Cardiac septum (tissue), 1 donor: ENCODE results near the gene SAMD15. TPM values are rescaled to one million over a fixed set of nuclear protein-coding genes. Genes with fewer than 3 reads are reported as not detected.
"Not testable (repeated sequence)": the region's sequence is repeated elsewhere in the genome, so short reads cannot be mapped to it uniquely, and the experiment has no call there.

Experiments used
- DNase-seq: peaks from one replicate; pipeline ENCODE4 v3.0.0-alpha.2; 2020; ENCODE audit warnings: low spot score
- intact Hi-C: fragments of 100-400 bp; cut with DNase I; formaldehyde crosslinking; loops from one replicate; pipeline ENCODE4 v1.14.0; 2022
- total RNA-seq: library from RNA; stranded (reverse); fragmentation: NEBNext Ultra II Directional; extraction: Animal tissue kit (Norgen Biotek cat#: 25700); gene quantifications from one replicate; pipeline ENCODE4 v1.2.1, GENCODE V29; 2021
- donor health status: DM: no; HTN: no; CAD: no.

SAMD15 gene
- total RNA-seq, 1 donor from 2014 or later = 0.11 TPM

DNA sequence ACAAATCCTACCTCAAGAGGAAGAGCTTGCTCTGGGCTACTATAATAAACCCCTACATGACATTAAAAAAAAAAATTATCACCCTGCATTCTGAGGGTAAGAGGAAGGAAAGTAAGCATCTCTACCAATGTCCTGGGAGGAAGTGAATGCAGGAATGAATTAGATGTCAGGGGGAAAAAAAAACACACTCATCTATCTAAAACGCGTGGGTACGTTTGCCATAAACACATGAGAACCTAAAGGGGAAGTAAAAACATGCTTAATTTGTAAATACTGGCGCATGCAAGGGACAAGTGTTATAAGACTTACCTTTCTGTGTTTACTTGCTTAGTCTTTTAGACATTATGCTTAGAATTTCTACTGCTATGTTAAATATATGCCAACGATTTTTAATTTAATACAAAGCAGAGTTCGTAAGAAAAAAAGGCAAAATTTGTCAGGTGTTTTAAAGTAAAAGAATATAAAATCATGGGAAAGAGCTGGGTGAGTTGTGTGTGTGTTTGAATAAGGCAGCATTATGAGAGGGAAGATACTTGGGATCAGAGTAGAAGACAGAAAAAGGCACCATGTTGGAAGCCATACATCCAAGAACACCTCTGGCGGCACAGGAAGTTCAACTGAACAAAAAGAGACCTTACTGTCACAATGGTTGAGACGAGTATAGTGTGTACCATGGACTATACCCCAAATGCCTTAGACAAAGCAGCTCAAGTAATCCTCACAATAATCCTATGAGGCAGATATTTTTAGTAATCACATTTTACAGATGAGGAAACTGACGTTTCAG, 1.8 kb upstream of the SAMD15 start:
- DNase-seq = no peak
- intact Hi-C loops = loop anchor here (5.0 kb wide), 1 partner anchor 53 kb away; the partner anchor contains the start of genes GSTZ1 and POMT2

DNA sequence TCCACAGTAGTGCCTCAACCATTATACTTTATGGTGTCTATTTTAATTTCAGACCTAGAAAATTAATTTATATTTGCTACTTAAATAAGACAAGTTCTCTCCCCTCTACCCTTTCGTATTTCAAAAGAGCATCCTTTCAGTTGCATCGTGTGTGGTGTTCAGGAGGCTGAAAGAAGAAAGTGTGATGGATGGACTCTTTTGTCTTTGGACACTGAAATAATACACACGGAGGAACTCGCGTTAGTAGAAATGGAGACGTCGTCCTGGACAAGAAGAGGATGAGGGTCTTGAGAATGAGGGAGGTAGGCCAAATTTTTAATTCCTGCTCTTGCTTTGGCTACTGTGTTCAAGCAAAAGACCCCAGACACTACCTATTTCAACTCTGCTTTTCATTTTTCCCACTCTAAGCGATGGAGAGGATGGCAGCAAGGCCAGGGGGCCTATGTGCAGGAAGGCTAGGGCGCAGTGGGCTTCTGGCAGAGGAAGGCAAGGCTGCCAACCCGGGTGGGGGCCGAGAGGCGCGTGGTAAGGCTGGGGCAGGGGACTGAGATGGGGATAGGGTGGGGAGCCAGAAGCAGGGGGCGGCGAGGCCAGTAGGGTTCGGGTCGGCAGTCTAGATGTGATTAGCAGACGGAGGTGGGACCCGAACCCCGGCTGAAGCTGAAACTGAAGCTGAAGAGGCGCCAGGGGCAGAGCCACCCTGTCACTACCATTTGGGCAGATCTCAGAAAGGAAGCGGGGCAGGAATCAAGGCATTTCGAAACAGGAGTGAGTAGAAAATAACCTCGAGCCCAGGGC, 1.0 kb upstream of the SAMD15 start:
- intact Hi-C loops = loop anchor here (5.0 kb wide), 1 partner anchor 54 kb away; the partner anchor contains the start of genes GSTZ1 and POMT2
- DNase-seq = no peak

DNA sequence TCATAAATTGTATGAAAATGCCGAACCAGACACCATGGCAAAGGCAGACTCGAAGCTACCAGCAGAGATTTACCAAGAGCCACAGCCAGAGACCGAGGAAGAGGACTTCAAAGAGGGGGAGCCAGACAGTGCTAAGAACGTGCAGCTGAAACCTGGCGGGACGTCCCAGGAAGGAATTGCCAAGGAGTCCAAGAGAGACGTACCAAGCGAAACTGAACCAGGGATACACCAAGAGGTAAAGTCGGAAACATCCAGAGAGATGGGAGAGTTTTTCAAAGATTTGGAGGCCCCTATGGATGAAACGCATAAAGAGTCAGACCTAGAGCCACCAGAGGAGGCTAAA, 294 bp downstream of the SAMD15 start:
- intact Hi-C loops = loop anchor here (5.0 kb wide), 1 partner anchor 55 kb away; the partner anchor contains the start of genes GSTZ1 and POMT2
- no peak for DNase-seq

DNA sequence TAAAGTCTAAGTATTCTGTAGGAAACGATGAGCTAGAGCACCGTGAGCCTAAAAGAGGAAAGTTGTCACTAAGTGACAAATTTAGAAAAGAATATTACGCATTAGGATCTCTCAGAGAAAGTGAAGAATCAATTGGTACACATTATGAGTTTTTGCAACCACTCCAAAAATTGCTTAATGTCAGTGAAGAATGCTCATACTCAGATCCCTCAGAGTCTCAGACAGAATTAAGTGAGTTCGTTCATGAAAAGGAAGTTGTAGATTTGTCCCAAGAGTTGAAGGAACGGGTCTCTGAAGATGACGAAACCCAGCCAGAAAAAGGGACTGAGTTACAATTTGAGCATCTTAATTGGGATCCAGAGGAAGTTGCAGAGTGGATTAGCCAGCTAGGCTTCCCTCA, 1.5 kb downstream of the SAMD15 start:
- DNase-seq = no peak
- intact Hi-C loops = loop anchor here (5.0 kb wide), 1 partner anchor 56 kb away; the partner anchor contains the start of genes GSTZ1 and POMT2

DNA sequence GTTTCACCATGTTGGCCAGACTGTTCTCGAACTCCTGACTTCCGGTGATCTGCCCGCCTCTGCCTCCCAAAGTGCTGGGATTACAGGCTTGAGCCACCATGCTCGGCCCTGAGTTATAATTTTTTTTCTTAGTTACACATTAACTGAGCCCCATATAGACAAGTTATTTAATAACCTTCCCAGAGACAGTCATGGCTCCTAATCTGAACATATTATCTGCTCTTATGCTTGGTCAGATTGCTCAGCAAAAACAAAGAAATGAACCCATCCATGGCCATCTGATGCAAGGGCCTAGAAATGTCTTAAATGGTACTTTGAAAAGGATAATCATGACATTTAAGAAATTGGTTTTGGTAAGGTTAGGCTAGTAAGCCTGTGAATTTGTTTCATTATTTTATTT, 13.0 kb downstream of the SAMD15 start:
- intact Hi-C loops = no loop called here
- no peak for DNase-seq

DNA sequence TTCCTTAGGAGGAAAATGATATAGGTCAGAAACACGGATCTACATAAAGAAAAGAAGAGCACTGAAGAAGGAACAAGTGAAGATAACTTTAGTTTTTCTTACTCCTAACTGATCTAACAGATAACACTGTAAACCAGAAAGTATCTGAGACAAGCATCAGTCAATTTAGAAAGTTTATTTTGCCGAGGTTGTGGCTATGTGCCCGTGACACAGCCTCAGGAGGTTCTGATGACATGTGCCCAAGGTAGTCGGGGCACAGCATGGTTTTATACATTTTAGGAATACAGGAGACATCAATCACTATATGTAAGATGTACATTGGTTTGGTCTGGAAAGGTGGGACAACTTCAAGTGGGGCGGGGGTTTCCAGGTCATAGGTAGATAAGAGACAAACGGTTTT, 23.0 kb downstream of the SAMD15 start:
- intact Hi-C loops = no loop called here
- no peak for DNase-seq

DNA sequence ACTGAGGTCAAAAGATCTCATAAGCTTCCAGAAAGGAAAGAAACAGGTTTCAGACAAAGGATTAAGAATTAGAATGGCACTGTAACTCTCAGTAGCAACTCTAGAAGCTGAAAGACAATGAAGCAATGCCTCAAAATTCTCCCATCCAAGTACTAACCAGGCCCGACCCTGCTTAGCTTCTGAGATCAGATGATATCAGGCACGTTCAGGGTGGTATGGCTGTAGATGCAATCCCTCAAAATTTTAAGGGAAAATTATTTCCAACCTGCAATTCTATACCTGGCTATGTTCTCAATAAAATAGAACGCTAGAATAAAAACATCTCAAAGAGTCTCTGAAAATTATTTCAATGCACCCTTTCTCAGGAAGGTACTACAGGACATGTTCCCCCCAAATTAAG, 26.6 kb downstream of the SAMD15 start:
- no peak for DNase-seq
- intact Hi-C loops = no loop called here

DNA sequence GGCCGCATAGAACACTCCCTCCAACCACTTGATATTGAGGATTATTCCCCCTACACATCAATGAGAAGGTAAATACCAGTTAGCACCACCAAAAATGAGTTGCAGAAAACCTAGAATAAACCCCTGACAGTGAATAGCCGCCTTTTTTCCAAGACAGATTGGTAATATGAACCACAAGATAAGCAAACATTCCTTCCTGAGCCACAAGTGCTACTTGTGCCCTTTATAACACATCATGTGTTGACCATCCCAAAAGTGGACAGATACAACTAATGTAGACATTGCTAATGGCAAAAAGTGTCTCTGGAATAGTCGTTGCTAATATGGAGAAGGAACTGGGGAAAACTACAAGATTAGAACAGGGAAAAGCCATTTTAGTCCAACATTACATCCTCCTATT, 28.9 kb downstream of the SAMD15 start:
- DNase-seq = no peak
- intact Hi-C loops = no loop called here

DNA sequence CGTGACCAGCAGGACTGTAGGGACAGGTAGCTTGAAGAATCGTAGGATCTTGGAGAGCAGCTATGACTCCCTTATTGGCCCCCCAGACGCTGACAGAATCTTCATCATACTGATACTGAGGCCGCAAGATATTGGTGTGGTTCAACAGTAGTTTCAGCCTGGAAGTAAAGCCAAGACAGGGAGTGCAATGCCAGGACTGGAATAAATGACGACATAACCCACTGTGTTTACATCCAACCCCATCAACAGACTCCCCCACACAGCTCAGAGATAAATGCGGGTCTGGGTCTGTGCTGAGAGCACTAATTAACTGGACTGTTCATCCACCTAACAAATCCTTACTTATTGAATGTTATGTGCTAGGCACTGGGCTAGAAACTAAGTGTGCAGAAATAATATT, 29.5 kb downstream of the SAMD15 start:
- DNase-seq = no peak
- intact Hi-C loops = no loop called here

DNA sequence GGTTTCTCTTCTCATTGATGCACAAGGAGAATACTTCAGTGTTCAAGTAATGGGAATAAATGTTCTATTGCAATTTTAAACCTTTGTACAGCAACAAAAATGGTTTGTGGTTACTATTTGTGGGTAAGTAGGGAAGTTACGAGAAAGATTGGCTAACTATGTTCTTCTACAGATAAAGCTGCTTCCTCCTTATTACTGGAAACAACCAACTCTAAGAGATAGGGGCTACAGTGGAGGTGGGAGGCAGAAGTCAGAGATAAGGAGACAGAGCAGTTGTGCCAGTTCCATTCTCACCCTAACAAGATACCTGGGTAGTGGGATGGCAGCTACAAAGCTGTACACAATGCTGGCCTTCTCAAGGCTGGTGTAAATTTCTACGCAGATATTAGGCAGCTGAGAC, 30.0 kb downstream of the SAMD15 start:
- intact Hi-C loops = no loop called here
- no peak for DNase-seq

DNA sequence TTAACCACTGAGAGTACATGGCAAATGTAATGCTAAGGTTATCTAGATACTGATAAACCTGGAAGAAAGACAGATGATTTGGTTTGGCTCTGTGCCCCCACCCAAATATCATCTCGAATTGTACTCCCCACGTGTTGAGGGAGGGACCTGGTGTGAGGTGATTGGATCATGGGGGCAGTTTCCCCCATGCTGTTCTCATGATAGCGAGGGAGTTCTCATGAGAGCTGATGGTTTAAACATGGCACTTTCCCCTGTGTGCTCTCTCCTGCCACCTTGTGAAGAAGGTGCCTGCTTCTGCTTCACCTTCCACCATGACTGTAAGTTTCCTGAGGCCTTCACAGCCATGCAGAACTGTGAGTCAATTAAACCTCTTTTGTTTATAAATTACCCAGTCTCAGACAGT, 32.0 kb downstream of the SAMD15 start:
- DNase-seq = no peak
- intact Hi-C loops = no loop called here

DNA sequence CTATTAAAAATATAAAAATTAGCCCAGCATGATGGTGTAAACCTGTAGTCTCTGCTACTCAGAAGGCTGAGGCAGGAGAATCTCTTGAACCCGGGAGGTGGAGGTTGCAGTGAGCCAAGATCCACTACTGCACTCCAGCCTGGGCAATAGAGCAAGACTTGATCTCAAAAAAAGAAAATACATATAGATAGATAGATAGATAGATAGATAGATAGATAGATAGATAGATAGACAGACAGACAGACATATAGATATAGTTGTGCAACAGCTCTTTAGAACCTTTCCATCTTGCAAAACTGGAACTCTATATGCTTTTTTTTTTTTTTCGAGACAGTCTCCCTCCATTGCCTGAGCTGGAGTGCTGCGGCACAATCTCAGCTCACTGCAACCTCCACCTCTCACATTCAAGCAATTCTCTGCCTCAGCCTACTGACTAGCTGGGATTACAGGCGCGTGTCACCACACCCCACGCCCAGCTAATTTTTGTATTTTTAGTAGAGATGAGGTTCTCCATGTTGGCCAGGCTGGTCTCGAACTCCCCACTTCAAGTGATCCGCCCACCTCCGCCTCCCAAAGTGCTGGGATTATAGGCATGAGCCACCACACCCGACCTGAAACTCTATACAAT, 38.3 kb downstream of the SAMD15 start:
- DNase-seq, intact Hi-C loops: not testable (repeated sequence)

DNA sequence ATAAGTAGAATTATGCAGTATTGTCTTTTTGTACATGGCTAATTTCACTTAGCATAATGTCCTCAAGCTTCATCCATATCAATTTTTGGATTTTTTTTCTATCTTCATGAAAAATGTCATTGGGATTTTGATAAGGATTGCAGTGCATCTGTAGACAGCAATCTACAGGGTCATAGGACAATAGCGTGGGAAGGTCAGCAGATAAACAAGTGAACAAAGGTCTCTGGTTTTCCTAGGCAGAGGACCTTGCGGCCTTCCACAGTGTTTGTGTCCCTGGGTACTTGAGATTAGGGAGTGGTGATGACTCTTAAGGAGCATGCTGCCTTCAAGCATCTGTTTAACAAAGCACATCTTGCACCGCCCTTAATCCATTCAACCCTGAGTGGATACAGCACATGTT, 38.9 kb downstream of the SAMD15 start:
- intact Hi-C loops, DNase-seq: not testable (repeated sequence)

DNA sequence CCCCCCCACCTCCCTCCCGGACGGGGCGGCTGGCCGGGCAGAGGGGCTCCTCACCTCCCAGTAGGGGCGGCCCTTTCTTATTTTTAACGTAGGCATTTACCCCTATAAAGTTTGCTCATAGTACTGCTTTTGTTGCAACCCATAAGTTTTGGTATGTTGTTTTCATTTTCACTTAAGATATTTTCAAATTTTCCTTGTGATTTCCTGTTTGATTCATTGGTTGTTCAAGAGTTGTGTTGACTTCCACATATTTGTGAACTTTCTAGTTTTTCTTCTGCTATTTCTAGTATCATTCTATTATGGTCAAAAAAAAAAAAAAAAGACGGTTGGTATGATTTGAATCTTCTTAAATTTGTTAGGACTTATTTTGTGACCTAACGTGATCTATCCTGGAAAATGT, 39.7 kb downstream of the SAMD15 start:
- intact Hi-C loops = no loop called here
- DNase-seq = no peak

DNA sequence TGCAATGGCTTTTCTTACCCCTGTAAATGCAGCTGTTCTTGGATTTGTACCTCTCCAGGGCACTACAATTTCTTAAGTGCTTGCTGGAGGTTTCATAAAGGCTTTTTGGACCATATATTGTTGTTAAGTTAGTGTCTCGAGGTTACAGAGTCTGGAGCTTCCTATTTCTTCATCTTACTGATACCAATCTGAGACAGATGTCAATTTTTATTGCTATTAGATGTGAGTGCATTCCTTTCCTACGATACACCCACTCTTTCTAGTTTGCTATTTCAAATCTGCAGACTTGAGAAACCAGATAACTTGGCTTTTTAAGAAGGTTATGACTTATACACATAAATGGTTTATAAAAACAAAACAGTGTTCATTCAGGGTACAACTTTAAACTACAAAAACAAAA, 44.0 kb downstream of the SAMD15 start:
- intact Hi-C loops = no loop called here
- DNase-seq = no peak

DNA sequence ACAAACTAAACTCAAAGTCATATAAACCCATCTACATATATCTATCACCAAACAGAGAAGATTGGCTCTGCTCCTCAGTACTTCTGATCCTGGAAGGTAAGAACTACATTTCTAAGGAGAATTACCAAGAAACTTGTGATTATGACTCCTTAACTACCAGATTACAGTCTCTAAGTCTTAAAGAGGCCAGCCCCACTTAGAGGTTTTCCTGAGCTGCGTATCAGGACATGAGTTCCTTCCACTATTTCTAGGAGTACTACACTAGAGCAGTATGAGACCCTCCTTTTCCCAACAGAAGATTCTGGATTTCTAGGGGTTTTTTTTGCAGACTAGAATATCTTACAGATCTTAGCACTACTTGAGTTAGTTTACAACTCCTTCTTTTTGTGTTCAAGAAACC, 46.2 kb downstream of the SAMD15 start, which contains the start of gene NOXRED1:
Gene NOXRED1, minus strand, starts transcription at position 101 of the 400 bp plus-strand sequence. CDS start 634 bp downstream, outside the sequence.
- intact Hi-C loops = no loop called here
- no peak for DNase-seq

DNA sequence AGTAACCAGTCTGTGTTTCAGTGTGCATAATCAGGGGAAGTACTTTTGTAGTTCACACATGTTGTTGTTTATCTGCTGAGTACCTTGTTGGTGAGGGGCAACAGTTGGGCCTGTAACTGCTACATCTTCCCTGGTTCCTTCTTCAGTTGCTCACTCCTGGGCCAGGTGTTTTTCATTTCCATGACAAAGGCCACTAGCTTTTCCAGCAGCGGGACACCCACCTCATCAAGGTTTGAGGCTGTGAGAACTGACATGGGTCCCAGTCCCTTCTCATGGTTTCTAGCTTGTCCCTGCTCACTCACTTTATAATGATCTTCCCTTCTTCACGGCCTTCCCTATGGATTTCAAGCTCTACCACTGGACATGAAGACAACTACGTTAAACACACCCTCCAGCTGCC, 47.7 kb downstream of the SAMD15 start:
- no peak for DNase-seq
- intact Hi-C loops = no loop called here

DNA sequence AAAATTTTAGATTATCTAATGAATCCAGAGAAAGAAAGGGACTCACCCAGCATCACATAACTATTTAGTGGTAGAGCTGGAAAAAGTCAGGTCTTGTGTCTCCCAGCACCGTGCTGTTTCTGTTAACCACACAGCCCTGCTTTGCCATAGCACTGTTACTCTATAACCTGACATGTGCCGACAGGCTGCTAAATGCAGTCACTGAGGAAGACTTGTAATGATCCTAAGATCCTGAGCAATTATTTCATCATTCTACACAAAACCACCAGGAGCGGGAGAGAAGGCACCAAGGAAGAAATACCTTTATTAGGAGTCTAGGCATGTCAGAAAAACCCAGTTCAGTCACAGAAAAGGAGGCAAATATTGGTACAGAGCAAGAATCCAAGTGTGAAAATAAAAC, 49.2 kb downstream of the SAMD15 start:
- DNase-seq = no peak
- intact Hi-C loops = no loop called here

DNA sequence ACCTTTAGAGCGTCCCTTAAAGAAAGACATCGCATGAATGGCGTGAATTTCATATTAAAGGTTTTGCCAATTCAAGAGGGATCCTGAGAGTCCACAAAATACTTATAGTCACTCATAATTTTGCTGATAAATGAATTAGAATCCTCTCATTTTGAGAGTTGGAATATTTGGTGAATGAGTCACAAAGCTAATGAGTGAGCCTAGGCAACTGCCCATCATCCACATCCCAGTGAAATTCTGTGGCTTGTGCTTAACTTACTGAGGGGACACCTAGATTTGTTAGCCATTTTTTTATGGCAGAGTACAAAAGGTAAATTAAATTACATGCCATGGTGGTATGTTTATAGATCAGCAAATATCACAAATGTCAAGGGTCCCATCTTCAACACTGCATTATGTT, 58.9 kb downstream of the SAMD15 start:
- DNase-seq = no peak
- intact Hi-C loops = no loop called here

DNA sequence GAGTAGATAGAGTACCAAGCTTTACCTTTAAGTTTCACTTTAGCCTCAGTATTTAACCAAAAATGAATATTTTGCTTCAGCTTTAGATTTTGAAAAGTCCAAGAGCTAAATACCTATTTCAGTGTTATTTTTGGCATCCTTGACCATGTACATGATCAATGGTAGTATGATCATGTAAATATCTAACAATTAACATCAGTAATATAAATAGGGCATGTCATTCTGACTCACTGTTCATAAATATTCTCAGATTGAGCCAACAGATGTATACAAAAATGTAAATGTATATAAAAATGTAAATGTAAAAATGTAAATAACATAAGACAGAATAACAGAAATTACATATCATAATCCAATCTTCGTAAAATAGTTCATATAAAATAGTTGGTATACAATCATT, 61.4 kb downstream of the SAMD15 start:
- DNase-seq = no peak
- intact Hi-C loops = no loop called here
